ENCODE measurements around the gene KLF18. TPM values are rescaled to one million over a fixed set of nuclear protein-coding genes. Genes with fewer than 3 reads are reported as not detected.

KLF18 gene
- total RNA-seq, 1 experiment from 2014 or later: not detected

DNA sequence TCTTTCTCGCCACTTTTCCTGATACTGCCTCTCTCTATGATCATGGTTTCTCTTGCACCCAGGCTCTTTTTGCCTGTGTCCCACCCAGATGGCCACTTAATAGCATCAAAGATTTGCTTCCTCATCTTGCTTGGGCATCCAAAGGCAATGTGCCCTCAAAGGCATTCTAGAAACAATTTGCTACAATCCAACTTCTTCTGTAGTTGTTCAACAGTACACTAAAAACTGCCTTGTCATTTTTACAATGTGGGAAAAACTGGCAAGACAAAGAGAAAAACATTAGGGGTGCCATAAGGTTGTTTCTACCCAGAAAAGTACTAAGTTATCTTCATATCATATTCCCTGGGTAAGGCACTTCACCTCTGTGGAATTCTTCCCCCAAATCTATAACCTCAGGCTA, 16.5 kb upstream of the KLF18 start:
- H3F3A ChIP-seq (ENCODE audit: insufficient read depth, low read depth): peaks cover 32% of the 10 kb centered on the region
- no peaks in the 10 kb centered on the region for H3K79me2 ChIP-seq (ENCODE audit: low read depth)
- CTCF ChIA-PET: no interaction called here

DNA sequence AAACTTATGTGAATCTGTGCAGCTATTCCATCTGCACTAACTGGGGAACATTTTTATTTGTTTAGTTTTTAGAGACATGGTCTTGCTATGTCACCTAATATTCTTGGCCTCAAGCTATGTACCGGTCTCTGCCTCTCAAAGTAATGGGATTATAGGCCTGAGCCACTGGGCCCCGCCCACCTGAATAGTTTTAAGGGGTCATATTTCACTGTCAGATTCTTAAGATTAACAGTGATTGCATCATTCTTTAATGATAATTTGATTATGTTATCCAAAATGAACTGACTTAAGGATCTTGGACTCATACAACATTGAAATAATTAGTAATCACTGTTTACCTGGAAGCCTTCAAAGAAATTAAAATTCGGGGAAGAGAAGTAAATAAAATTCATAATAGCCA, 12.6 kb upstream of the KLF18 start:
- intact Hi-C loops (cut with micrococcal nuclease; ENCODE audit: unreplicated experiment): no loop called here
- H3K36me3 ChIP-seq (ENCODE audit: low read depth): no peaks in the 10 kb centered on the region
- no peak for TF ChIP-seq EZH2 (IDR thresholded peaks at IDR 0.05; ENCODE audit: low read depth)
- TF ChIP-seq, protein P1, sequence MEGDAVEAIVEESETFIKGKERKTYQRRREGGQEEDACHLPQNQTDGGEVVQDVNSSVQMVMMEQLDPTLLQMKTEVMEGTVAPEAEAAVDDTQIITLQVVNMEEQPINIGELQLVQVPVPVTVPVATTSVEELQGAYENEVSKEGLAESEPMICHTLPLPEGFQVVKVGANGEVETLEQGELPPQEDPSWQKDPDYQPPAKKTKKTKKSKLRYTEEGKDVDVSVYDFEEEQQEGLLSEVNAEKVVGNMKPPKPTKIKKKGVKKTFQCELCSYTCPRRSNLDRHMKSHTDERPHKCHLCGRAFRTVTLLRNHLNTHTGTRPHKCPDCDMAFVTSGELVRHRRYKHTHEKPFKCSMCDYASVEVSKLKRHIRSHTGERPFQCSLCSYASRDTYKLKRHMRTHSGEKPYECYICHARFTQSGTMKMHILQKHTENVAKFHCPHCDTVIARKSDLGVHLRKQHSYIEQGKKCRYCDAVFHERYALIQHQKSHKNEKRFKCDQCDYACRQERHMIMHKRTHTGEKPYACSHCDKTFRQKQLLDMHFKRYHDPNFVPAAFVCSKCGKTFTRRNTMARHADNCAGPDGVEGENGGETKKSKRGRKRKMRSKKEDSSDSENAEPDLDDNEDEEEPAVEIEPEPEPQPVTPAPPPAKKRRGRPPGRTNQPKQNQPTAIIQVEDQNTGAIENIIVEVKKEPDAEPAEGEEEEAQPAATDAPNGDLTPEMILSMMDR (conservative IDR thresholded peaks at IDR 0.05): no peak
- H3K27ac ChIP-seq: peak overlapping the region; percentile 98
- 0 out of 2 replicates have a peak overlapping the region, but pooled peaks have one; percentile 43 for H3K4me3 ChIP-seq
- no peaks in the 10 kb centered on the region; the same call in 1 of the 2 replicates for H3K9me2 ChIP-seq (ENCODE audit: insufficient read depth)
- H3K9me3 ChIP-seq (ENCODE audit: insufficient read depth, low read depth): no peaks in the 10 kb centered on the region
- H4K20me1 ChIP-seq (ENCODE audit: insufficient read depth): no peaks in the 10 kb centered on the region
- DNase-seq: peak; percentile 46 to 68
- BruUV-seq (replicated peaks): no TSS peak
- H3K4me2 ChIP-seq: peak overlapping the region; percentile 69
- CTCF ChIA-PET: no interaction called here
- no peak overlapping the region for H2AFZ ChIP-seq
- no peaks in the 10 kb centered on the region for H3K27me3 ChIP-seq (ENCODE audit: insufficient read depth, low read depth)
- H3K79me2 ChIP-seq (ENCODE audit: low read depth): no peaks in the 10 kb centered on the region
- peaks cover 34% of the 10 kb centered on the region for H3K4me1 ChIP-seq (replicated peaks; ENCODE audit: insufficient read depth)
- peaks cover 32% of the 10 kb centered on the region for H3F3A ChIP-seq (ENCODE audit: insufficient read depth, low read depth)
- POLR2A ChIA-PET (ENCODE audit: unreplicated experiment): interaction anchor here (0.7 kb wide), 3 partner anchors 202 to 499 kb away, joined by 3 to 9 read pairs (median 4); no protein-coding TSS in a partner anchor

More for the DNA sequence above, 16.5 kb upstream of the KLF18 start:
- no peak overlapping the region for H3K4me2 ChIP-seq
- H3K9me2 ChIP-seq (ENCODE audit: insufficient read depth): no peaks in the 10 kb centered on the region; the same call in 1 of the 2 replicates
- DNase-seq: no peak
- intact Hi-C loops (cut with micrococcal nuclease; ENCODE audit: unreplicated experiment): no loop called here
- no peaks in the 10 kb centered on the region for H3K27me3 ChIP-seq (ENCODE audit: insufficient read depth, low read depth)
- peaks cover 34% of the 10 kb centered on the region for H3K4me1 ChIP-seq (replicated peaks; ENCODE audit: insufficient read depth)
- BruUV-seq (replicated peaks): no TSS peak
- no peaks in the 10 kb centered on the region for H4K20me1 ChIP-seq (ENCODE audit: insufficient read depth)
- POLR2A ChIA-PET (ENCODE audit: unreplicated experiment): no interaction called here
- no peak overlapping the region for H2AFZ ChIP-seq
- H3K4me3 ChIP-seq: no peak overlapping the region
- H3K27ac ChIP-seq: no peak overlapping the region
- no peak for TF ChIP-seq EZH2 (IDR thresholded peaks at IDR 0.05; ENCODE audit: low read depth)
- TF ChIP-seq, protein P1 (conservative IDR thresholded peaks at IDR 0.05): no peak
- no peaks in the 10 kb centered on the region for H3K36me3 ChIP-seq (ENCODE audit: low read depth)
- H3K9me3 ChIP-seq (ENCODE audit: insufficient read depth, low read depth): 0 out of 2 replicates have a peak, but pooled peaks cover 5% of the 10 kb centered on the region

DNA sequence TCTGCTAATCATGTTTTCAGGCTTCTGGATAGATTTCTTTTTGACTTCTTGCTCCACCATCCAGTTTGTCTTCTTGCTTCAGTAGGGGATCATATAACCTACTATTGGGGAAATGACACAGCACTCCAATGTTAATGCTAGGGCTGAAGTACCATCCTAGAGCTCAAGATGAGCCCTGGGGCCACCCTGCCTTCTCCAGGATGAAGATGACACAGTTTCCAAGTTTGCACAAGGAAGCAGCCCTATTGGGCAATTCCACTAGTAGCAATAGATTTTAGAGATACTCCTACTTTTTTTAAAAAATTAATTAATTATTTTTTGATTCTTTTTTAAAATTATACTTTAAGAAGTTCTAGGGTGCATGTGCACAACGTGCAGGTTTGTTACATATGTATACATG, 11.3 kb upstream of the KLF18 start:
- BruUV-seq (replicated peaks): no TSS peak
- intact Hi-C loops (cut with micrococcal nuclease; ENCODE audit: unreplicated experiment): no loop called here

More for the DNA sequence above, 11.3 kb upstream of the KLF18 start:
- Histone ChIP-seq H2AFZ (no peak overlapping the region), H3K36me3 (ENCODE audit: low read depth) (no peaks in the 10 kb centered on the region), H4K20me1 (ENCODE audit: insufficient read depth) (no peaks in the 10 kb centered on the region), H3K27me3 (ENCODE audit: insufficient read depth, low read depth) (no peaks in the 10 kb centered on the region), H3K79me2 (ENCODE audit: low read depth) (no peaks in the 10 kb centered on the region), H3K4me3 (no peak overlapping the region), H3K4me2 (no peak overlapping the region), H3K9me2 (ENCODE audit: insufficient read depth) (no peaks in the 10 kb centered on the region), H3F3A (ENCODE audit: insufficient read depth, low read depth) (peaks cover 32% of the 10 kb centered on the region), H3K4me1 (replicated peaks; ENCODE audit: insufficient read depth) (peaks cover 34% of the 10 kb centered on the region), H3K27ac (no peak overlapping the region), H3K9me3 (ENCODE audit: insufficient read depth, low read depth) (no peaks in the 10 kb centered on the region)
- TF ChIP-seq, protein P1 (conservative IDR thresholded peaks at IDR 0.05): no peak
- no peak for TF ChIP-seq EZH2 (IDR thresholded peaks at IDR 0.05; ENCODE audit: low read depth)
- POLR2A ChIA-PET (ENCODE audit: unreplicated experiment): interaction anchor here (0.6 kb wide), 1 partner anchor 612 kb away, joined by 3 read pairs; no protein-coding TSS in a partner anchor
- DNase-seq: peak in 1 of 2 experiments; percentile 35
- CTCF ChIA-PET: no interaction called here

All from PC-9 (cell line).